Kidney (tissue), 14 donors: ENCODE measurements around the gene POR. TPM values are rescaled to one million over a fixed set of nuclear protein-coding genes. Genes with fewer than 3 reads are reported as not detected.

ENCODE experiments used
- DNase-seq, 5 donors: peaks; one replicate each; pipeline ENCODE4 v3.0.0-alpha.2; 2013 to 2020
- FAIRE-seq: peaks from 2 replicates; lab custom pipeline; 2012; peaks lifted over from hg19 to GRCh38; lab: Jason Lieb, UNC
- H3K27ac ChIP-seq, 2 donors: one replicate each; pipeline ENCODE4 v1.7.0; 2013; ENCODE audit warnings: low read depth in 2 of 2, low read length in 2 of 2, inconsistent platforms in 1 of 2
- H3K27me3 ChIP-seq: one replicate; pipeline ENCODE4 v1.7.1; 2013; ENCODE audit warnings: low read length, inconsistent platforms; ENCODE audit not compliant: control insufficient read depth, insufficient read depth
- H3K36me3 ChIP-seq, 3 donors: one replicate each; pipeline versions ENCODE4 v1.7.0 to v1.7.1; 2013; ENCODE audit warnings: low read length in 3 of 3, control low read depth in 1 of 3, inconsistent platforms in 1 of 3; ENCODE audit not compliant: insufficient read depth in 3 of 3, control insufficient read depth in 2 of 3
- H3K4me1 ChIP-seq, 3 donors: one replicate each; pipeline versions ENCODE4 v1.7.0 to v1.7.1; 2013; ENCODE audit warnings: low read length in 3 of 3, inconsistent platforms in 1 of 3, low read depth in 1 of 3; ENCODE audit not compliant: control insufficient read depth in 2 of 3, insufficient read depth in 2 of 3
- H3K4me3 ChIP-seq, 3 donors: one replicate each; pipeline versions ENCODE4 v1.7.0 to v1.8.1; 2013; ENCODE audit warnings: low read length in 3 of 3, control low read depth in 1 of 3, inconsistent platforms in 1 of 3
- H3K9ac ChIP-seq, 3 donors: one replicate each; pipeline versions ENCODE4 v1.7.0 to v1.7.1; 2013; ENCODE audit warnings: low read length in 3 of 3, control low read depth in 1 of 3, inconsistent platforms in 1 of 3
- H3K9me3 ChIP-seq, 3 donors: one replicate each; pipeline versions ENCODE4 v1.7.0 to v1.7.1; 2013; ENCODE audit warnings: low read length in 3 of 3, control low read depth in 1 of 3, inconsistent platforms in 1 of 3; ENCODE audit not compliant: control insufficient read depth in 2 of 3, insufficient read depth in 1 of 3
- intact Hi-C: fragments of 100-400 bp; cut with DNase I; formaldehyde crosslinking; loops from one replicate; pipeline ENCODE4 v1.11.1; 2022
- polyA plus RNA-seq: library from polyadenylated mRNA; stranded (reverse); fragments of 350-450 nt; fragmentation: Illumina TruSeq; extraction: RNeasy Lipid Tissue Mini Kit (QIAGEN cat#74804); gene quantifications from one replicate; pipeline ENCODE4 v1.2.3, GENCODE V29; 2014; ENCODE audit warnings: low read depth, low replicate concordance; ENCODE audit not compliant: insufficient read depth
- total RNA-seq: library from RNA; stranded (reverse); fragmentation: NEBNext Ultra II Directional; extraction: Animal tissue kit (Norgen Biotek cat#: 25700); gene quantifications from one replicate; pipeline ENCODE4 v1.2.1, GENCODE V29; 2021
- TF ChIP-seq, protein P1 (sequence below): IDR thresholded peaks from 3 replicates; pipeline ENCODE4 v1.5.1; 2012; ENCODE audit warnings: mild to moderate bottlenecking, moderate library complexity, borderline replicate concordance; ENCODE audit not compliant: insufficient read depth; ENCODE audit errors: extremely low read depth
- donor health status: control.
- donor health status: control.
- donor health status: control.
- donor health status: control.
- donor health status: control.
- donor health status: DM: yes; HTN: yes; CAD: no.
- donor health status: Normal renal cell carcinoma (clear cell type).

POR gene
- total and polyA plus RNA-seq, 2 donors from 2014 or later: 122 to 130 TPM

DNA sequence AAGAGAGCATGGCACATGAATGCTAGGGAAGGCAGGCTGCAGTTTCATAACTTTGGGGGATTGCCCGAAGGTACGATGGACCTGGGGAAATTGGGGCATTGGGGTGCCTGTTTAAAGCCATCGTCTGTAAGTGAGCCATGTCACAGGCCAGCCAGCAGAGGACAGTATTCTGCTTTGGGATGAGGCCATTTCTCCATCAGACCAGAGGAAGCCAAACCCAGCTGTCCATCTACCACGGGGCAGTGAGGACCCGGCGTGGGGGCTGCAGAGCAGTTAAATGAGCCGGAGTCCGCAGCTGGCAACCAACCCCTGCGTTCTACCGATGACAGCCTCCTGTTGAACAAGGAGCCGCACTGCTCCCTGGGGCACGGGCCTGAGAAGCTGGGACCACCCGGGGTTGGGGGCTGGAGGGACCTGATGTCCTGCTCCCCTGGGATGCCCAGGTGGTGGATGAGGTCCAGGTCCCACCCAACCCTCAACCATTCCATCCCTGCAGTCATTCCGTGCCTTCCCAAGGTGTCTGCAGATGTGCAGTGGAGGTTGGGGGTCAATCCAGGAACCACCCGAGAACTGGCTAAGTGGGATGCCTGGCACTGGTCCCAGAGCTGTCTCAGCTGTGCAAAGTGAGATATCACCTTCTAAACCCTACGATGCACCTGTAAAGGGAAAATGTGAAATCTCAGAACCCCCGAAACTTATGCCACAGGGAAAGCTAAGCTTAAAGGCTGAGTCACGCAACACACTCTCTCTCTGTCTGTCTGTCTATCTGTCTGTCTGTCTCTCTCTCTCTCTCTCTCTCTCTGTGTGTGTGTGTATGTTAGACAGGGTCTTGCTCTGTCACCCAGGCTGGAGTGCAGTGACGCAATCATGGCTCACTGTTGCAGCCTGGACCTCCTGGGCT is 48.2 kb upstream of the POR start:
- DNase-seq (peak; percentile 74 to 89 (median 82)), FAIRE-seq (no peak)
- H3K9me3 ChIP-seq: no peaks in the 10 kb centered on the region
- intact Hi-C loops: loop anchor here (10.0 kb wide), 1 partner anchor 148 kb away; no protein-coding TSS in a partner anchor
- H3K36me3 ChIP-seq: no peaks in the 10 kb centered on the region
- TF ChIP-seq, protein P1, sequence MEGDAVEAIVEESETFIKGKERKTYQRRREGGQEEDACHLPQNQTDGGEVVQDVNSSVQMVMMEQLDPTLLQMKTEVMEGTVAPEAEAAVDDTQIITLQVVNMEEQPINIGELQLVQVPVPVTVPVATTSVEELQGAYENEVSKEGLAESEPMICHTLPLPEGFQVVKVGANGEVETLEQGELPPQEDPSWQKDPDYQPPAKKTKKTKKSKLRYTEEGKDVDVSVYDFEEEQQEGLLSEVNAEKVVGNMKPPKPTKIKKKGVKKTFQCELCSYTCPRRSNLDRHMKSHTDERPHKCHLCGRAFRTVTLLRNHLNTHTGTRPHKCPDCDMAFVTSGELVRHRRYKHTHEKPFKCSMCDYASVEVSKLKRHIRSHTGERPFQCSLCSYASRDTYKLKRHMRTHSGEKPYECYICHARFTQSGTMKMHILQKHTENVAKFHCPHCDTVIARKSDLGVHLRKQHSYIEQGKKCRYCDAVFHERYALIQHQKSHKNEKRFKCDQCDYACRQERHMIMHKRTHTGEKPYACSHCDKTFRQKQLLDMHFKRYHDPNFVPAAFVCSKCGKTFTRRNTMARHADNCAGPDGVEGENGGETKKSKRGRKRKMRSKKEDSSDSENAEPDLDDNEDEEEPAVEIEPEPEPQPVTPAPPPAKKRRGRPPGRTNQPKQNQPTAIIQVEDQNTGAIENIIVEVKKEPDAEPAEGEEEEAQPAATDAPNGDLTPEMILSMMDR: peak; percentile 99
- peaks cover 0 to 7% (median 0%) of the 10 kb centered on the region in 3 donors for H3K4me1 ChIP-seq
- H3K27me3 ChIP-seq: no peaks in the 10 kb centered on the region
- no peak overlapping the region for H3K4me3 ChIP-seq
- H3K27ac ChIP-seq: no peak overlapping the region
- no peak overlapping the region for H3K9ac ChIP-seq

DNA sequence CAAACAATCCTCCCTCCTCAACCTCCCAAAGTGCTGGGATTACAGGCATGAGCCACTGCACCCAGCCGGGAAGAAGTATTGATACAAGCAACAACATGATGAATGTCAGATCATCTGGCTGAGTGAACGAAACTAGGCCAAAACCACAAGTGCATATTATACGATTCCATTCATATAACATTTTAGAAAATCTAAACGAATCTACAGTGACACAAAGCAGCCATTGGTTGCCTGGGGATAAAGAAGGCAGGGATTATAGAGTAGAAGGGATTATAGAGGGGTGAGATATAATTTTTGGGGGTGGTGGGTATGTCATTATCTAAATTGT is 47.6 kb upstream of the POR start:
- peaks cover 0 to 7% (median 0%) of the 10 kb centered on the region in 3 donors for H3K4me1 ChIP-seq
- no peak overlapping the region for H3K27ac ChIP-seq
- intact Hi-C loops: loop anchor here (10.0 kb wide), 1 partner anchor 147 kb away; no protein-coding TSS in a partner anchor
- FAIRE-seq (no peak), DNase-seq (no peak)
- no peaks in the 10 kb centered on the region for H3K9me3 ChIP-seq
- H3K36me3 ChIP-seq: no peaks in the 10 kb centered on the region
- no peak overlapping the region for H3K9ac ChIP-seq
- H3K4me3 ChIP-seq: no peak overlapping the region
- TF ChIP-seq, protein P1: no peak
- no peaks in the 10 kb centered on the region for H3K27me3 ChIP-seq

- intact Hi-C loops: loop anchor here (10.0 kb wide), 1 partner anchor 147 kb away; no protein-coding TSS in a partner anchor
- H3K9me3 ChIP-seq: no peaks in the 10 kb centered on the region
- TF ChIP-seq, protein P1: no peak
- H3K4me1 ChIP-seq: peaks cover 0 to 7% (median 0%) of the 10 kb centered on the region in 3 donors
- no peak overlapping the region for H3K9ac ChIP-seq
- no peaks in the 10 kb centered on the region for H3K27me3 ChIP-seq
- DNase-seq (no peak), FAIRE-seq (no peak)
- no peaks in the 10 kb centered on the region for H3K36me3 ChIP-seq
- H3K4me3 ChIP-seq: no peak overlapping the region
- H3K27ac ChIP-seq: no peak overlapping the region
Observed at GRCh38 chr7:75868153-75868552, 46.8 kb upstream of the POR start.
